ENCODE measurements around the gene AATF.

AATF gene

DNA sequence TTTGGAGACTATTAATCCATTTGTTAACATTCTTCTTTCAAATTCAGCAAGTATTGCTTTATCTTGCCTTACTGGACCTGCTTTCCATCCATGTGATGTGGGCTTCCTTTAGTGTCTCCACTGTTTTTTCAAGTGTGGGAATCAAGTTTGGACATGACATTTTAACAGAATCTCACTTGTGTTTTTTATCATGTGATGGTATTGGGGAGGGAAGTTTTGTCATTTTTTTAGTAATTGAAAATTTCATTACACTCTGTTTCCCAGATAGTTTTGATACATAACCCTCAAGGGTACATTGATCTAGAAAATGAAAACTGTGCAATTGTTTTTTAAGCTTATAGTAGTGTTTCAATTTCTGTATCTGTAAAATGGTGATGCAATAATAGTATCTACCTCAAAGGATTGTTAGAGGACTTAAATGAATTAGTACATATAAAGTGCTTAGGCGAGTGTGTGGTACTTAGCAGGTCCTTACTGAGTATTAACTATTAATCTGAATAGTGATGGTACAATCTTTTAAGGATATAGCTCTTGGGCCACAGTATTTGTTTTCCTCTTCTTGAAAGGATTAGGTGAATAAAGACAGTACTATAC, 27.3 kb downstream of the AATF start:
- Histone ChIP-seq H3K4me3 (ENCODE audit: low read length) (no peak overlapping the region), H3K9ac (ENCODE audit: low read length) (no peak overlapping the region), H3K9me3 (ENCODE audit: control insufficient read depth, low read length) (no peaks in the 10 kb centered on the region), H3K4me1 (ENCODE audit: control insufficient read depth, insufficient read depth, low read length) (peaks cover 24% of the 10 kb centered on the region), H3K36me3 (ENCODE audit: control insufficient read depth, insufficient read depth, low read length, severe bottlenecking) (no peaks in the 10 kb centered on the region), H3K27me3 (replicated peaks; ENCODE audit: control insufficient read depth, insufficient read depth, low read length) (no peaks in the 10 kb centered on the region)
- DNase-seq (ENCODE audit: low read depth), result no peak

DNA sequence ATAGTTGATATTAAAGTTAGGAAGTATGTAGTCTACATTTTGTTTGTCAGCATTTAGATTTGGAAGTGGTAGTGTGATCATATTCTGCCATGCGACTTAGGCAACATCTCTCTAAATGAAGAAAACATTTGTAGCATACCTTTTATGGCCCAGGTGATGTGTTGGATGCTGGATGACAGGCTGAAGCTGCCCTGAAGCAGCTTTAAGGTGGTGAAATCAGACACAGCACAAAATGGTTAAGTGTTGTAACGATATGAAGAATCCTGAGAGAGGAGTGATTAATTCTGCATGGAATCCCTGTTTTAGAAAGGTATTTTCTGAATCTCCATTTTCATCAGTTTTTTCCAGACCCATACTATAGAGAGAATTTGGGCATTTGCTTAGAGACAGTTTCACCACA, 28.3 kb downstream of the AATF start:
- Histone ChIP-seq H3K9ac (ENCODE audit: low read length) (no peak overlapping the region), H3K4me3 (ENCODE audit: low read length) (no peak overlapping the region), H3K4me1 (ENCODE audit: control insufficient read depth, insufficient read depth, low read length) (peaks cover 23% of the 10 kb centered on the region), H3K36me3 (ENCODE audit: control insufficient read depth, insufficient read depth, low read length, severe bottlenecking) (no peaks in the 10 kb centered on the region), H3K27me3 (replicated peaks; ENCODE audit: control insufficient read depth, insufficient read depth, low read length) (no peaks in the 10 kb centered on the region), H3K9me3 (ENCODE audit: control insufficient read depth, low read length) (no peaks in the 10 kb centered on the region)
- no peak for DNase-seq (ENCODE audit: low read depth)

DNA sequence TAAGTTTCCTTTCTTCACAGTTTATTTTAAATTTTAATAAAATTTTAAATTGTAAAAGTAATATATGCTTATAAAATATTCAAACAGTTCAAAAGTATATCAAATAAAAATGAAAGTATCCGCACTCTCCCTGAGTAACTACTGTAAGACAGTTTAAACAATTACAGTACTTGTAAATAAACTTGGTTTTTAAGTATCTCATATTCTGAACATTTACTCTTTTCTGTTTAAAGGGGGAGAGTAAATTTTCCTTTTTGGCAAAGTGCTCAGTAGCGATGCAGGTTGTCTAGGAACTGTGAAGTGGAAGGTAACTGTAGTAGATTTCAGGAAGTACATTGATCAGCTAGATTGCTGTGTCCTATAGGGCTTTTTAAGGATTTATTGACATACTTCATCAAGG, 28.8 kb downstream of the AATF start:
- no peak overlapping the region for H3K4me3 ChIP-seq (ENCODE audit: low read length)
- H3K4me1 ChIP-seq (ENCODE audit: control insufficient read depth, insufficient read depth, low read length), result peaks cover 18% of the 10 kb centered on the region
- no peaks in the 10 kb centered on the region for H3K9me3 ChIP-seq (ENCODE audit: control insufficient read depth, low read length)
- no peaks in the 10 kb centered on the region for H3K36me3 ChIP-seq (ENCODE audit: control insufficient read depth, insufficient read depth, low read length, severe bottlenecking)
- H3K9ac ChIP-seq (ENCODE audit: low read length), result no peak overlapping the region
- no peaks in the 10 kb centered on the region for H3K27me3 ChIP-seq (replicated peaks; ENCODE audit: control insufficient read depth, insufficient read depth, low read length)
- no peak for DNase-seq (ENCODE audit: low read depth)

DNA sequence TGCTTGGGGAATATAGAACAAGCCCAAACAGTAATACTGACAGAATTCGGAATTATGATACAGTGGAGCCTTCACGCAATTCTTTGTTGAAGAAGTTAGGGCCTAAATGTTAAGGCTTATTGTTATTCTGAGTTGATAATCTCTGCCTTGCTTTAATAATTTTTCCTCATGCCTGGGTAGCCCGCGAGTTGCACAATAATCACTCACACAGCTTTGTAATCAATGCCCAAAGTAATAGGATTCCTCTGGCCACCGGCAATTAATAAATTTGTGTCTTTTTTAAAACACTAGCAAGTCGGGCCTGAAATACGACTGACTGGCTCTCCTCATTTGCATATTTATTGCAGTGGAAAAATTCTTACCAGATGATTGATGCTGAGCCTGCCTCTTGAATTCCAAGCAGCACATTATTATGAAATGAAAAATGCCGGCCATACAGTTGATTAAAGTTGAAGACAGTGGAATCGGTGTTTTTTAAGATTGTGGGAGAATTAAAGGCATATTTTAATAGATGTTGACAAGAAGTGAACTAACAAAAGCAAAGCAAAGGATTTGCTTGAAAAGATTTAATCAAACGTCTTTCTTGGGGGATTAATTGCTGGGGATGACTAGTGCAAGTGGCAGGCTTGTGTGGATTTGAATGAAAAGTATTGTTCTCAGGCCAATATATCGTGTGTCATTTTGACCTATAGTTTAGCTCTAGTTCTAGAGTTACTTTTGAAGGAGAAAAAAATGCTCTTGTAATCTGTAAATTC, 30.2 kb downstream of the AATF start:
- H3K9ac ChIP-seq (ENCODE audit: low read length), result no peak overlapping the region
- H3K36me3 ChIP-seq (ENCODE audit: control insufficient read depth, insufficient read depth, low read length, severe bottlenecking), result no peaks in the 10 kb centered on the region
- peaks cover 10% of the 10 kb centered on the region for H3K4me1 ChIP-seq (ENCODE audit: control insufficient read depth, insufficient read depth, low read length)
- H3K4me3 ChIP-seq (ENCODE audit: low read length), result no peak overlapping the region
- H3K27me3 ChIP-seq (replicated peaks; ENCODE audit: control insufficient read depth, insufficient read depth, low read length), result no peaks in the 10 kb centered on the region
- DNase-seq (ENCODE audit: low read depth), result no peak
- no peaks in the 10 kb centered on the region for H3K9me3 ChIP-seq (ENCODE audit: control insufficient read depth, low read length)

DNA sequence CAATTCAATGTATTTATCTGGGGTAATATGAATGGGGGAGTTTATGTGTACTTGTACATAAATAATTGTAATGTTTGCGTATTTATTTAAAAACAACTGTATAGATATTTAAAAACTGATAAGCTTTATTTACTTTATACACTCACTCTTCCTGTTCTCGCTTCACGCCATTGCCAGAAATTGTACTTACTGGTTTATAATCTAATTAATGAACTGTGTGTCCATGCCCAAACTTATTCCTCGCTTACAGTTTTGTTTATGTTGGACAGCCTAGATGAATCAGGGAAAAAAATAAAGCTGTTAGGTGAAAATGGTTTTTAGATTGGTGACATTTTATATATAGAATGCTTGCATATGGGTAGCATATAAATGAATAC, 30.8 kb downstream of the AATF start:
- H3K9ac ChIP-seq (ENCODE audit: low read length), result no peak overlapping the region
- H3K9me3 ChIP-seq (ENCODE audit: control insufficient read depth, low read length), result no peaks in the 10 kb centered on the region
- no peaks in the 10 kb centered on the region for H3K27me3 ChIP-seq (replicated peaks; ENCODE audit: control insufficient read depth, insufficient read depth, low read length)
- H3K4me3 ChIP-seq (ENCODE audit: low read length), result no peak overlapping the region
- DNase-seq (ENCODE audit: low read depth), result no peak
- H3K36me3 ChIP-seq (ENCODE audit: control insufficient read depth, insufficient read depth, low read length, severe bottlenecking), result no peaks in the 10 kb centered on the region
- peaks cover 10% of the 10 kb centered on the region for H3K4me1 ChIP-seq (ENCODE audit: control insufficient read depth, insufficient read depth, low read length)

DNA sequence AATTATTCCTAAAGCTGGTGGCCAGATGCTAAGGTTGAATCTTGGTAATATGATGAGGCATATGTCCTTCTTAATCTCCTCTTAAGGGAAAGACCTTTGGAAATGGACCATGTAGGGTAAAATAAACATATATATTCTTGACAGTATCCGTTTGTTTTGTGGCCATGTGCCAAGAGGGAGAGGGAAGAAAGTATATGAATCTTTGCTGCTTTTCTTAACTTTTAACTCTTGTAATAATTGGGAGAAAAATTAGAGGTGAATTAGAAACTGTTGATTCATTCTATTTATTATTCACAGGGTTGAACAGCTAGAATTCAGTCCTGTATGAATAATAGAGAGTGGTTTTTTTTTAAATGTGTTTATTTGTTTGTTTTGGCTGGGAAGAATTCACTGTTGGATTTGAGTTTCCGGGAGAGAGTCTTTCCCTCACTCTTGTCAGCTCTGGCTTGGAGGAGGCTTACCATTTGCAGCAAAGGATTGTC, 31.6 kb downstream of the AATF start:
- DNase-seq (ENCODE audit: low read depth), result peak; percentile 54
- Histone ChIP-seq H3K4me3 (ENCODE audit: low read length) (no peak overlapping the region), H3K36me3 (ENCODE audit: control insufficient read depth, insufficient read depth, low read length, severe bottlenecking) (no peaks in the 10 kb centered on the region), H3K9me3 (ENCODE audit: control insufficient read depth, low read length) (no peaks in the 10 kb centered on the region), H3K4me1 (ENCODE audit: control insufficient read depth, insufficient read depth, low read length) (peaks cover 10% of the 10 kb centered on the region), H3K9ac (ENCODE audit: low read length) (no peak overlapping the region), H3K27me3 (replicated peaks; ENCODE audit: control insufficient read depth, insufficient read depth, low read length) (no peaks in the 10 kb centered on the region)

DNA sequence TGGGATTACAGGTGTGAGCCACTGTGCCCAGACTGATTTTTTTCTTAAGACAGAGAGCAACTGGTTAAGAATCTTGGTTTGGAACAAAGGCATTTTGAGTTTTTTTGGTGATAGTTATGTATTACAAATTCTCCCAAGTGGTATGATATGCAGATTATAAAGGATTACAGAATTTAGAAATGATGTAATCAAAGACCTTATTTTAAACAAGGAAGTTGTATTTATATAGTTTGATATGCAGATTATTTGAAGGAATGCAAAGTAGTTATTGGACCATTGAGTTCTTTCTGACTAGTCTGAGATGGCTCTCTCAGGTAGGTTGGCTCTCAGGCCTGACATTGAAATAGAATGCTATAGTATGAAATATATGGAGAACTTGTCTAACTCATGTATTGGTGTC, 34.9 kb downstream of the AATF start:
- Histone ChIP-seq H3K27me3 (replicated peaks; ENCODE audit: control insufficient read depth, insufficient read depth, low read length) (no peaks in the 10 kb centered on the region), H3K9me3 (ENCODE audit: control insufficient read depth, low read length) (no peaks in the 10 kb centered on the region), H3K4me1 (ENCODE audit: control insufficient read depth, insufficient read depth, low read length) (peaks cover 10% of the 10 kb centered on the region), H3K4me3 (ENCODE audit: low read length) (no peak overlapping the region), H3K36me3 (ENCODE audit: control insufficient read depth, insufficient read depth, low read length, severe bottlenecking) (peaks cover 21% of the 10 kb centered on the region), H3K9ac (ENCODE audit: low read length) (no peak overlapping the region)
- DNase-seq (ENCODE audit: low read depth), result no peak

DNA sequence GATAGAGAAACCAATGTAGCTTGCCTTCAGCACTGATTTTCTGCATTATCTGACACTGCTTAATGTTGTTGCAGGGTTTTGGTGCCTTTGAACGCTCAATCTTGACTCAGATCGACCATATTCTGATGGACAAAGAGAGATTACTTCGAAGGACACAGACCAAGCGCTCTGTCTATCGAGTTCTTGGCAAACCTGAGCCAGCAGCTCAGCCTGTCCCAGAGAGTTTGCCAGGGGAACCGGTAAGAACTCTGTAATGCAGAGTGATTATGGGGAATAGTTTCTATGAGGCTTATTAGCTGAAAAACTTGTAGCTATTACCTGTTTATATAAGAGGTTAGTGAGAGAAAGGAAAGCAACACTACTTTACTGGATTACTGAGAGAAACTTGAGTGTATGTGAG, 40.4 kb downstream of the AATF start:
- Histone ChIP-seq H3K9me3 (ENCODE audit: control insufficient read depth, low read length) (no peaks in the 10 kb centered on the region), H3K27me3 (replicated peaks; ENCODE audit: control insufficient read depth, insufficient read depth, low read length) (no peaks in the 10 kb centered on the region), H3K4me3 (ENCODE audit: low read length) (no peak overlapping the region), H3K36me3 (ENCODE audit: control insufficient read depth, insufficient read depth, low read length, severe bottlenecking) (peaks cover 72% of the 10 kb centered on the region), H3K9ac (ENCODE audit: low read length) (no peak overlapping the region), H3K4me1 (ENCODE audit: control insufficient read depth, insufficient read depth, low read length) (peaks cover under 1% of the 10 kb centered on the region)
- no peak for DNase-seq (ENCODE audit: low read depth)

DNA sequence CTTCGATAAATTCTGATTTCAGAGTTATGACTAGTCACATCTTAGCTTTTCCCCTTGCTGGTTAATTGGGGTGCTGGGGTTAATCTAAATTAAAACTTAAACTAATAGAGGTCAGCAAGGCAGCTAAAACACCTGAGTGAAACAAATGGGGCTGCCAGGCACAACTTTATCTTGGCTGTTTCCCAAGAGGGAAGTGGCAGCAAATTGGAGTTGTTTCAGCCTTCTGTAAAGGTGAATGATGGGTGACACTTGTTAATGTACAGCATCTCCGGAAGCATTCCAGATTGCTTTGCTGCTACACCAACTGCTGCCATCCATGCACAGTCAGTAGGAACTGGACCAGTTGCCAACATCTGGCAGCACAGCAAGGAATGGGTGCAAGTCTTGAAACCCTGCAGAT, 43.9 kb downstream of the AATF start:
- Histone ChIP-seq H3K9ac (ENCODE audit: low read length) (no peak overlapping the region), H3K9me3 (ENCODE audit: control insufficient read depth, low read length) (no peaks in the 10 kb centered on the region), H3K36me3 (ENCODE audit: control insufficient read depth, insufficient read depth, low read length, severe bottlenecking) (peaks cover 85% of the 10 kb centered on the region), H3K27me3 (replicated peaks; ENCODE audit: control insufficient read depth, insufficient read depth, low read length) (no peaks in the 10 kb centered on the region), H3K4me1 (ENCODE audit: control insufficient read depth, insufficient read depth, low read length) (peaks cover 6% of the 10 kb centered on the region), H3K4me3 (ENCODE audit: low read length) (no peak overlapping the region)
- DNase-seq (ENCODE audit: low read depth), result no peak

DNA sequence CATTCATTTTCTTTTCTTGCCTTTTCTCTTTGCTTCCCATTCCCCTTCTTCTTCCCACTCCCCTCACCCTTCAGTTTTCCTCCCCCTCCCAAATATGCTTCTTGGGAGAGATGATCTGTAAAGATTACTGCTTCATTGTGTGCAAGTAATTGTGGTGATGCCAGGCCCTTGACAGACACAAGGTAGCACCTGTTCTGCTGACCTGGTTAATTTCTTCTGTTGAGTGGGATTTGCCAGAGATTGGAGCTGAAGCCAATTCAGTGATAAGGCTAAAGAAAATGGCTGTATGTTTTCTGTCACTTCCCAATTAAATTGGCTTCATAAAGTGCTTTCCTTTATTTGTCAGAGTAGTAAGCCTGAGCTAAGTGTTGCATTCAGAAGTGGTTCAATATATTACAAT, 44.5 kb downstream of the AATF start:
- Histone ChIP-seq H3K4me3 (ENCODE audit: low read length) (no peak overlapping the region), H3K9me3 (ENCODE audit: control insufficient read depth, low read length) (no peaks in the 10 kb centered on the region), H3K36me3 (ENCODE audit: control insufficient read depth, insufficient read depth, low read length, severe bottlenecking) (peaks cover 90% of the 10 kb centered on the region), H3K9ac (ENCODE audit: low read length) (no peak overlapping the region), H3K4me1 (ENCODE audit: control insufficient read depth, insufficient read depth, low read length) (peaks cover 6% of the 10 kb centered on the region), H3K27me3 (replicated peaks; ENCODE audit: control insufficient read depth, insufficient read depth, low read length) (no peaks in the 10 kb centered on the region)
- no peak for DNase-seq (ENCODE audit: low read depth)

DNA sequence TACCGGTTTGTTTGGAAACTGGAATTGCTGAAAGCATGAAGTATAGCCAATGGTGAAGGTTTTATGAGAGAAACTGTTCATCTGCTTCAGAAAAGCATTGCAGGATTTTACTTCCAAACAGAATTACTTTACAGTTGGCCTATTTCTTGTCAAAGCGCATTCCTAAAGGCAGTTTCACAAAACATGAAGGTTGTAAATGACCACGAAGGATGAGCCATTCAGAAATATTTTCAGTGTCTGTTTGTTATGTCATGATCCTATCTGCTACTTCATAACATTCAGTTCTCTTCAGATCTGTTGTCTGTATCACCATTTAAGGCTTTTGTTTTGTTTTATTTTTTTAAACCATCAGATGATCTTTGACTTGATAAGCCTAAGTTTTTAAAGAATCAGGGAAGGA, 45.7 kb downstream of the AATF start:
- peaks cover 87% of the 10 kb centered on the region for H3K36me3 ChIP-seq (ENCODE audit: control insufficient read depth, insufficient read depth, low read length, severe bottlenecking)
- no peaks in the 10 kb centered on the region for H3K27me3 ChIP-seq (replicated peaks; ENCODE audit: control insufficient read depth, insufficient read depth, low read length)
- no peak overlapping the region for H3K4me3 ChIP-seq (ENCODE audit: low read length)
- no peak overlapping the region for H3K9ac ChIP-seq (ENCODE audit: low read length)
- H3K9me3 ChIP-seq (ENCODE audit: control insufficient read depth, low read length), result no peaks in the 10 kb centered on the region
- peak; percentile 12 for DNase-seq (ENCODE audit: low read depth)
- H3K4me1 ChIP-seq (ENCODE audit: control insufficient read depth, insufficient read depth, low read length), result peaks cover 6% of the 10 kb centered on the region

Measured in adipocyte (in vitro differentiated cells).